Activated T-helper 9 cell treated with anti-CD3 and anti-CD28 coated beads, Interleukin-2, amount 50 U/mL, for 16 hours (primary cell): ENCODE data around the gene AGAP3.

Experiments used
- DNase-seq: peaks from one replicate; pipeline ENCODE4 v3.0.0-alpha.2; 2020; ENCODE audit warnings: low read depth

The AGAP3 gene

GRCh38 chr7:151057989-151058780 is 28.1 kb upstream of the AGAP3 start:
- DNase-seq = peak; percentile 95

- no peak for DNase-seq
Observed at GRCh38 chr7:151058781-151059366, 27.4 kb upstream of the AGAP3 start.

- peak; percentile 65 for DNase-seq
Observed at GRCh38 chr7:151059367-151060112, 26.7 kb upstream of the AGAP3 start, which contains the start of gene SLC4A2. SLC4A2 (plus strand) TSS chr7:151059589; CDS start chr7:151061988, 2,399 bp downstream.

GRCh38 chr7:151060113-151060415 is 26.2 kb upstream of the AGAP3 start:
- DNase-seq = no peak

GRCh38 chr7:151060416-151061212 is 25.7 kb upstream of the AGAP3 start:
- DNase-seq = no peak

GRCh38 chr7:151061213-151062110 is 24.8 kb upstream of the AGAP3 start:
- DNase-seq = no peak

GRCh38 chr7:151062111-151062398 is 24.2 kb upstream of the AGAP3 start:
- DNase-seq = no peak

GRCh38 chr7:151062399-151063211 is 23.7 kb upstream of the AGAP3 start:
- DNase-seq = no peak

- no peak for DNase-seq
Observed at GRCh38 chr7:151063212-151063561, 23.1 kb upstream of the AGAP3 start.

GRCh38 chr7:151064454-151064853 is 21.8 kb upstream of the AGAP3 start:
- DNase-seq = no peak

GRCh38 chr7:151064993-151065392 is 21.3 kb upstream of the AGAP3 start:
- DNase-seq = no peak

GRCh38 chr7:151065516-151065915 is 20.8 kb upstream of the AGAP3 start:
- no peak for DNase-seq

- no peak for DNase-seq
Observed at GRCh38 chr7:151066273-151066974, 19.9 kb upstream of the AGAP3 start.

GRCh38 chr7:151068069-151068773 is 18.1 kb upstream of the AGAP3 start:
- DNase-seq = no peak

- no peak for DNase-seq
Observed at GRCh38 chr7:151069841-151070573, 16.3 kb upstream of the AGAP3 start.

- DNase-seq = no peak
Observed at GRCh38 chr7:151070574-151070960, 15.7 kb upstream of the AGAP3 start.

- no peak for DNase-seq
Observed at GRCh38 chr7:151071032-151071866, 15.0 kb upstream of the AGAP3 start.

GRCh38 chr7:151073990-151074389 is 12.3 kb upstream of the AGAP3 start:
- no peak for DNase-seq
